AG10803 (cell line): ENCODE measurements around the gene TSPAN14.

Source experiments
- DNase-seq: peaks from one replicate; pipeline ENCODE4 v3.0.0; 2010; ENCODE audit warnings: low read depth
- H3K4me3 ChIP-seq: 2 replicates; pipeline ENCODE4 v1.5.1; 2011; ENCODE audit warnings: mild to moderate bottlenecking, low read length, control low read depth
- TF ChIP-seq, protein P1 (sequence below): conservative IDR thresholded peaks from 2 replicates; pipeline ENCODE4 v1.5.1; 2011; ENCODE audit warnings: mild to moderate bottlenecking, low read length, control low read depth, inconsistent platforms

TSPAN14 gene

DNA sequence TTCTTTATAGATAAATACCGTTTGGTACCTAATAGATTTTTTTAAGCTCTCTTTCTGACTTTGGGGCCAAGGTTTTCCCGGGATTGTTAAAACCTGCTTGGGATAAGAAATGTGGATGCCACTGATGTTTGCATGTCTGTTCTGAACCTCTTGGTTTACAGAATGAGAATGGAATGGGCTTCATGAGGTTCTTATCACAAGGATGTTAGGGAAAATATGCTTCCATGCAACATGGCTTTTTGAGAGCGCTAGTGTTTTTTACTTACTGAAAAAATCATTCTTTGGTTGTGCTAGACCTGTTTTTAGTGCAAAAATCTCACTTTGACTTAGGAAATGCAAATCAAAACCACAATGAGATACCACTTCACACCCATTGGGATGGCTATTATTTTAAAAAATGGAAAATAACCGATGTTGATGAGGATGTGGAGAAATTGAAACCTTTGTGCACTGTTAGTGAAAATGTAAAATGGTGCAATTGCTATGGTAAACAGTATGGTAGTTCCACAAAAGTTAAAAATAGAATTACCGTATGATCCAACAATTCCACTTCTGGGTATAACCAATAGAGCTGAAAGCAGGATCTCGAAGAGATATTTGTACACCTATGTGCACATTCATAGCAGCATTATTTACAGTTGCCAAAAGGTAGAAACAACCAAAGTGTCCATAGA, 38.9 kb downstream of the TSPAN14 start:
- H3K4me3 ChIP-seq: no peak overlapping the region
- TF ChIP-seq, protein P1, sequence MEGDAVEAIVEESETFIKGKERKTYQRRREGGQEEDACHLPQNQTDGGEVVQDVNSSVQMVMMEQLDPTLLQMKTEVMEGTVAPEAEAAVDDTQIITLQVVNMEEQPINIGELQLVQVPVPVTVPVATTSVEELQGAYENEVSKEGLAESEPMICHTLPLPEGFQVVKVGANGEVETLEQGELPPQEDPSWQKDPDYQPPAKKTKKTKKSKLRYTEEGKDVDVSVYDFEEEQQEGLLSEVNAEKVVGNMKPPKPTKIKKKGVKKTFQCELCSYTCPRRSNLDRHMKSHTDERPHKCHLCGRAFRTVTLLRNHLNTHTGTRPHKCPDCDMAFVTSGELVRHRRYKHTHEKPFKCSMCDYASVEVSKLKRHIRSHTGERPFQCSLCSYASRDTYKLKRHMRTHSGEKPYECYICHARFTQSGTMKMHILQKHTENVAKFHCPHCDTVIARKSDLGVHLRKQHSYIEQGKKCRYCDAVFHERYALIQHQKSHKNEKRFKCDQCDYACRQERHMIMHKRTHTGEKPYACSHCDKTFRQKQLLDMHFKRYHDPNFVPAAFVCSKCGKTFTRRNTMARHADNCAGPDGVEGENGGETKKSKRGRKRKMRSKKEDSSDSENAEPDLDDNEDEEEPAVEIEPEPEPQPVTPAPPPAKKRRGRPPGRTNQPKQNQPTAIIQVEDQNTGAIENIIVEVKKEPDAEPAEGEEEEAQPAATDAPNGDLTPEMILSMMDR: no peak
- no peak for DNase-seq

DNA sequence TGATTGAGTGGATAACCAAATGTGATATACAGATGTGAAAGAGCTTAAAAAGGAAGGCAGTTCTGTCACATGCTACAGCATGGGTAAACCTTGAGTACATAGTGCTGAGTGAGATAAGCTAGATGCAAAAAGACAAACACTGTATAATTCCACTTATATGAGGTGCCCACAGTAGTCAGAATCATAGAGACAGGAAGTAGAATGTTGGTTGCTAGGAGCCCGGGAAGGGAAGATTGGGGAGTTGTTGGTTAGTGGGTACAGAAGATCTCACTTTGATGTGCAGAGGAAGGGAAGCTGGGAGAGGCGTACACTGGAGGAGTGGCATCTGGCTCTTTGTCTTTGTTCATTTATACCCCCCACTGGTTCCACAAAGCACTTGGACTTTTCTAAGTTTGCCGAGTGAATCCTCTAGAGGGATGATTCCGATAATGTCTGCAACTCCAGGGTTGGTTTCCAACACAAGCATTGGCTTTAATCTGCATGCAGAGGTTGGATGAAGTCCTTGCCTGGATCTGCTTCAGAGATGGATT, 39.5 kb downstream of the TSPAN14 start:
- H3K4me3 ChIP-seq: no peak overlapping the region
- DNase-seq: peak; percentile 80
- TF ChIP-seq, protein P1: peak; percentile 14; the same call in 1 of the 2 replicates

DNA sequence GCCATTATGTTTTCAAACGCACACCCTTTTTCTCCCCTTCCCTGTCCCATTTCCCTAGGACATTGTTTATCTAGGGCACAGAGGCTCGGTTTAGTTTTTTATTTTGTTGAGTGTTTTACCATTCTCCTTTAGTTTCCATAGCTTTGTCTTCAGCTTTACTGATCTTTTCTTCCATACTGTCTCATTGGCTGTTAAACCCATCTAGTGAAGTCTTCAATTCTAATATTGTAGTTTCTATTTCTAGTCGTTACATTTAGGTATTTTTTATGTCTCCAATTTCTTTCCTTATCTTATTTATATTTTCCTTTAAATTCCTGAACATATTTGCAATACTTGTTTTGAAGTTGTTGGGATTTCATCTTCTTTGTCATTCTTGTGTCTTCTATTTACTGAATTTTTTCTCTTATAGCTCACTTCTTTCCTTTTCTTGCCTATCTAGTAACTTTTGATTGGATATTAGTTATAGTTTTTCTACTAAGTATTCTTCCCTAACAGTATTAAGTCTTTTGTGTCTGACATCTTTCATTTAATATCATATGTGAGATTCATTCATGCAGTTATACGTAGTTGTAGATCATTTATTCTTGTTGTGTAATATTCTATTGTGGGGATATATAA, 42.6 kb downstream of the TSPAN14 start:
- H3K4me3 ChIP-seq: no peak overlapping the region
- DNase-seq: no peak
- TF ChIP-seq, protein P1: no peak

DNA sequence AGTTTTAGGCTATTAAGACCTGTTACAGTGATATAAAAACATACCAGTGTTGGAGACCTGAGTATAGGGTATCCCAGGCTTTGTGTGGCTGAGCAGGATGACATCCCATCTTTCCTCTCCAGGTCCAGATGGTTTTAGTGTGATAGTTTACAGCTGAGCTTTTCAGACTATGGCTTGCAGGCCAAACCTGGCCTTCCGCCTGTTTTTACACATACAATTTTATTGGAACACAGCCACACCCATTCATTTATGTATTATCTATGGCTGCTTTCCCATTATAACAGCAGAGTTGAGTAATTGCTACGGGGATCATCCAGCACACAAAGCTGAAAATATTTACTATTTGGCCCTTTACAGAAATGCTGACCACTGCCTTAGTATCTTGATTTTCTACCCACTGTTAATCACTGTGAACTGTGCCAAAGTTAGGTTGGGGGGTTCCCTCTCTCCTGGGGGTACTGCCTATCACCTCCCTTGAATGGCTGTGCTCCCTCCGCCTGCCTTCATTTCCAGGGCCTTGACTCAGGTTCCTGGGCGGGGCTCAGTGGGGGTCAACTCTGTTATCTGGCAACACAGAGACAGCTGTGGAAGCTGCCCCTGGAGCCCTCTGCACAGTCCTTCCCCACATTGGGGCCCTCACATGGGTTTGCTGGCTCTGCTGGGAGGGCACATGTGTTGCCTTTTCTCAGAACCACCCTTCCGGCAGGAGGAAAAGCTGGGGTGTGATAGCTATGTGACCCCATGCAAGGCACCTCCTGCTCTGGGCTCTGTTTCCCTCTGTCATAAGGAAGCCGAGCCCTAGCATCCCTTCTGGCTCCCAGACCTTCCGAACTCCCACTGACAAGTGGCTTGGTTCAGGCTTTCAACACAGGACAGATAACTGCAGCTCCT, 43.3 kb downstream of the TSPAN14 start:
- no peak overlapping the region for H3K4me3 ChIP-seq
- DNase-seq: peak; percentile 70

DNA sequence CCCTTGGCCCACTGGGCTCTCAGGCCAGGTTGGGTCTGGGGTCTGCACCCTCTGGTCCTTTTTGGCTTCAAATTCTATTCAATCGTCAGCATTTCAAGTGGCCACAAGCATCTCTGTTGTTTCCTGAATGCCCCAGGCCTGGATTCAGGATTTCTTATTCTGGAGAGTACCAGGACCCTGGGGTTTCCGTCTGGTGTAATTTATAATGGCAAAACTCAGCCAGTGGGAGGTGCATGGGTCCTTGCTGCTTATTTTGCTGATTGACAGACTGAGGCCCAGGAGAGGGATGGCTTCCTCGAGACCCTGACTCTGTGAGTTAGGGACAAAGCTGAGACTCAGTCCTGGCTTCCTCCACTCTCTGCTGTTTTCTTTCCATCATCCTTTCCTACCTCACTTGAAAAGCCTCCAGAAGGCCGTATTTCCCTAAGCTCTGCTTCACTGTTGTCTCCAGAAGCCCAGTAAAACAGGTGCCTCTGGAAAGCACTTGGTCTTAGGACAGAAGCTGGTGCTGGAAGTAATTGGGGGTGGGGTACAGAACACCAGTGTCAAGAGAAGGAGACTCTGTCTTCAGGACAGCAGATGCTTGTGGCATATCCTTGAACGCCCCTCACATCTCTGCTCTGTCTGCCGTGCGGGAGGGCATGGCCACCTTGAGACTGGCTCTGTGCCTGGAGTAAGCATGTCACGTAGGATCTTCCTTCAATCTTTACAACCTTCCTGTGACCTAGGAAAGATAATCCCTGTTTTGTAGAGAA, 44.1 kb downstream of the TSPAN14 start:
- DNase-seq: no peak
- H3K4me3 ChIP-seq: no peak overlapping the region
- TF ChIP-seq, protein P1: no peak

More for the DNA sequence above, 43.3 kb downstream of the TSPAN14 start:
- TF ChIP-seq, protein P1: no peak

DNA sequence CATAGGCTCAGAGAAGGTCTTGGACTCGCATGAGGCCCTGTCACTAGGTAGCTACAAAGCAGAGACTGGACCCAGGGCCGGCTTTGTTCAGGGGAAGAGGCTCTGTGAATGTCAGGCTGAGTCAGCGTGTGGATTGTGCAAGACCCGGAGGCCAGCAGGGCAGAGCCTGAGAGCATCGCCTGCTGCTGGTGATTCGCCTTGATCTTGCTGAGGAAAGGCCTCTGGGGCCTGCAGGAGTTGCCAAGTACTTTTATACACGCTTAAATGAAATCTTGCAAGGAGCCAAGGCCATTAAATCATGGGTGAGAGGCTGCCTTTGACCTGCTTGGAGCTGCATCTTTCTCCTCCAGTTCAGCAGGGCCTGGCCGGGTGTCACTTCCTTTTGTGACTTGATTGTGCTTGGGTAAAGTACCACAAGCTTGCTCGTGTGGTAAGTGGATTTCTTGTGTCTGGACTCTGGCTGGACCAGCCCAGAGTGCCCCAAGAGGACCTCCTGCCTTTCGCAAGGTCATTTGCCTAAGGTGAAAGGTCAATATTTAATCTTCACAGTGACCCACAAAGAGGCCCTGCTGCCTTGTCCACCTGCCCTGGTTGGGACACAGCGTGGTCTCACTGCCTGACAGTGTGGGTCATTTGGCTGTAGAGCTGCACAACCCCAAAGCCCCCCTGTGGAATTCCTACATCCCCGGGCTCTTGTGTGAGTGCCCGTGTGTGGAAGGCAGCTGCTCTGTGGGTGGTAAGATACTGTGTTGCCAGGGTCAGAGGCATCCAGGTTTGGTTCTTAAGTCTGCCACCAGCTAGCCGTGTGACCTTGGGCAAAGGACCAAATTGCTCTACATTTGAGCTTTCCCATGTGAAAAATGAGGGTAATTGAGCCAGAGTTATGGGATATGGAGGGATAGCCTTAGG, 45.0 kb downstream of the TSPAN14 start:
- peak; percentile 99 for DNase-seq
- H3K4me3 ChIP-seq: no peak overlapping the region
- TF ChIP-seq, protein P1: peak; percentile 25
